Activated CD4-positive, CD25-positive, alpha-beta regulatory T cell treated with anti-CD3 and anti-CD28 coated beads, Interleukin-2, amount 50 U/mL, for 72 hours (primary cell): Measurements from ENCODE around the gene GGT1.
"Not testable (repeated sequence)": the region's sequence is repeated elsewhere in the genome, so short reads cannot be mapped to it uniquely, and the experiment has no call there.

Experiments
- DNase-seq: peaks from one replicate; pipeline ENCODE4 v3.0.0; 2021

GGT1 gene

GRCh38 chr22:24584166-24584790 lies 18.7 kb upstream of the GGT1 start:
- no peak for DNase-seq

GRCh38 chr22:24584871-24585411 lies 18.1 kb upstream of the GGT1 start:
- DNase-seq: no peak

GRCh38 chr22:24585461-24585860 lies 17.5 kb upstream of the GGT1 start:
- no peak for DNase-seq

- DNase-seq: no peak
Observed at GRCh38 chr22:24585927-24586546, 17.0 kb upstream of the GGT1 start.

DNA sequence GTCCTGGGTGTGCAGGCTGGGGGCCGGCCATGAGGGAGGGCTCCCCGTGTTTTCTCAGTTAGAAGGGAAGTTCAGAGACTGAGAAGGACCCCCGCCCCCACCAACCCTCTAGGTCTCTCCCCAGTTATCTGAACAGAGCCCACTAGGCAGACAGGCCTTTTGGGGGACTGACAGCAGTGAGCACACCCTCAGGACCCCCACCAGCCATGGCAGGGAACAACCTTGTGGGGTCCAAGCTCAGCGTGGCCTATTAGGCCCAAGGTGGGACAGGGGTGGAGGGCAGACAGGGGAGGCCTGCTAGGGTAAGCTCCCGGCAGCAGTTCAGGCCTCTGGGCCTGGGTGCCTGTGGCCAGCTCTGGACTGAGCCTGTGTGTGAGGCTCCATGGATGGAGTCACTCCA lies 15.7 kb upstream of the GGT1 start:
- no peak for DNase-seq

- DNase-seq: no peak
Observed at GRCh38 chr22:24587948-24588347, 15.0 kb upstream of the GGT1 start.

- DNase-seq: no peak
Observed at GRCh38 chr22:24588381-24588756, 14.6 kb upstream of the GGT1 start.

DNA sequence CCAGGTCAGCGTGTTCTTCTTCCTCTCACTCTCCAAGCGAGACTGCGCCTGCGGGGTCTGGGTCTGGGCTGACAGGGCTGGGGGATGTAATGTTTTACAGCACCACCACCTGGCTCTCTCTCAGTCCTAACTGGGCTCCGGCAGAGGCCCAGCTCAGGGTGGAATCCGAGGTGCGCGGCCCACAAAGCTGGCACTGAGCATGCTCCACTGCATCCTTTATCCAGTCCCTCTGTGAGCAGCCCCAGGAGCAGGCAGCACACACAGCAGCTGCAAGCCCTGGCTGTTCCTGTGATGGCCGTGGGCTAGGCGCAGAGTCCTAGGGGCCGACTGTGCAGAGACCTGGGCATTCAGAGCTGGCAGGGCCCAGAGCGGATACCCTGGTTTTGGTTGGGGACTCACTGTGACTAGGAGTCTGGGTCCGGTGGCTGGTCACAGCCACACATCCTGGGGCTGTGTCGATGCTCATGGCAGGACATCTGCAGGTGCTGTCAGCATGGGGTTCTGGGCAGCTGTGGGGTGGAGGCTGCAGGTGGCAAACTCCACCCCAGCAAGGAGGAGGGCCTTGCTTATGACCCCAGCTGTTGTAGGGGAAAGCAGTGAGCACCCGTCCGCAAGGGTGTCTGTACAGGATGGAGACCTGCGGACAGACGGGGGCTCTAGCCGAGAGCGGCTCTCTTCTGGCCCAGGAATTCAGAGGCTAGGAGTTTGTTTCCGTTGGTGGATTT lies 14.1 kb upstream of the GGT1 start:
- no peak for DNase-seq

GRCh38 chr22:24589518-24590030 lies 13.4 kb upstream of the GGT1 start:
- no peak for DNase-seq

DNA sequence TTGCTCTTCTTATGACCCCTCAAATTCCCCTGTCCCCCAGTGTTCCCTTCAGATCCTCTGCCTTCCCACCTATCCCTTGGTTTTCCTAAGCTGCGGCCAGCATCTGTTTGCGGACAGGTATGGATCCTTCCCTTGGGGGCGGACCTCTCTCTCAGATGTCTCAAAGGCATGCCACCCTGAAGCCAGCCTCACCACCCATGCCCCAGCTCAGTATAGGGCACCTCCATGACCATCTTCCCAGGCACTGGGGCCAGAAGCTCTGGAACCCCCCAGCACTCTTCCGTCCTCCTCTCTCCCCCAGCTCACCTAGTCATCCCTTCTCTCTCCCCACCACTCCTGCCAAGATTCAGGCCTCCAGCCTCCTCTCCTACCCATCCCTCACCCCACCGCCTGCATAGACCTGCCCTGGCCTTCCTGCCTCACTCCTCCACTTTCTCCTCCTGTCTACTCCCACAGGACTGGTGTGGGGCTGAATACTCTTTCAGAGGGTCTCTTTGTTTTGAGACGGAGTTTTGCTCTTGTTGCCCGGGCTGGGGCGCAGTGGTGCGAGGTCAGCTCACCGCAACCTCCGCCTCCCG lies 12.3 kb upstream of the GGT1 start:
- DNase-seq: no peak

- DNase-seq: no peak
Observed at GRCh38 chr22:24591286-24591830, 11.6 kb upstream of the GGT1 start.

- no peak for DNase-seq
Observed at GRCh38 chr22:24592058-24592850, 10.7 kb upstream of the GGT1 start.

- DNase-seq: no peak
Observed at GRCh38 chr22:24592851-24593558, 10.0 kb upstream of the GGT1 start, which contains the start of gene LRRC75B. TSS of gene LRRC75B (minus strand) at chr22:24593073. CDS start at chr22:24593039, 34 bp downstream.

DNA sequence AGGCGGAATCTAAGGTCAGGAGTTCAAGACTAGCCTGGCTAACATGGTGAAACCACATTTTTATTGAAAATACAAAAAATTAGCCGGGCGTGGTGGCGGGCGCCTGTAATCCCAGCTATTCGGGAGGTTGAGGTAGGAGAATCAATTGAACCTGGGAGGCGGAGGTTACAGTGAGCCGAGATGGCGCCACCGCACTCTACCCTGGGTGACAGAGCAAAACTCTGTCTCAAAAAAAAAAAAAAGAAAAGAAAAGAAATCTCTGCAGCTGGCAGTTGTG lies 9.5 kb upstream of the GGT1 start:
- DNase-seq: not testable (repeated sequence)

DNA sequence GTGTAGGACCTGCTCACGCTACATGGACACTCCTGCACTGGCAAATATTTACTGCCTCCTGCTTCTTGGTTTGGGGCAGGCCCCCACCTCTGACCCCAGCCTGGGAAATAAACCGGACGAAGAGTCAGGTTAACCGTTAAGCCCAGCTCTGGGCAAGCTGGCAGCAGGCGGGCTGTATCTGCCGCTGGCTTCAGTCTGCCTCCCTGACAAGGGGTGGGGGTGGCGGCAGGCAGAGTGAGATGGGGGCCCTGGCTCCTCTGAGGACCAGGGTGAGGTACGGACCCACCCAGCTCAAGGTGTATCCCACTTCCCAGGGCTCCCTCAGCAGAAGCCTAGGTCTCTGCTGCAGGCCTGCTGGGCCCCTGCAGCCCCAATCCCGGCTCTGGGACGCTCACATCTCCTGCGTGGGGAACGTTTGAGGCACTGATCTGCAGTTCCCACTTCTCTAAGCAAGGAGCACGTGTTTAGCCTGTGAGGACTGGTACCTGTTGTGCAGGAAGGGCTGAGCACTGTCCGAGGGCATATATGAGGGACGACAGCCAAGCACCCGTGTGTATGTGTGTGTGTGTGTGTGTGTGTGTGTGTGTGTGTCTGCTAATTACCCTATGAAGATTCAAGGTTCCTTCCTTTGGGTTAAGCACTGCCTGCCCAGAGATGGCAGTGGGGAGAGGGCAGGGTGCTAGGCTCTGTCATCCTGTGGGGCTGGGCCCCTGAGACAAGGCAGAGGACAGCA lies 9.0 kb upstream of the GGT1 start:
- no peak for DNase-seq

DNA sequence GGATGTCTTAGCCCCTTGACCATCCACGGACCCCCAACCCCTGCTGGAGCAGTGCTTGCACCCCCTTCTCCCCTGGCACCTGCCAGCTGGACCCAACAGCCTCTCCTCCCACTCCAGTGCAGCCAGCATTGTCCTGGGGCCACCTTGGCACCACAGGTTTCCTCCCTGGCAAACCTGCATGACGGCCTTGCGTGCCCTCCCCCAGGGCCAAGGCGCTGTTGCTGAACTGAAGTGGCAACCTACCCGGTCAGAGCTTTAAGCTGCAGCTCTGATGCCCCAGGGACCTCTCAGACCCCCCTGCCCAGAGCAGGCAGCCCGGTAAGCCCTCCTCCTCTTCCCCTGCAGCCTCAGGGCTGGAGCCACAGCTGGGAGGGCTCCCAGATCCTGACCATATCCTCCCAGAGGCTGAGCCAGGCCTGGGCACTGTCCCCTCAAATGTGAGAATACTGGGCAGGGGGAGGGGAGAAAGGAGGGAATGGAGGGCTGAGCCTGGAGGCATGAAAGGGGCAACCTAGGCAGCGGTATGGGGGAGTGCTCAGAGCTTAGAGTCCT lies 8.3 kb upstream of the GGT1 start:
- no peak for DNase-seq

- no peak for DNase-seq
Observed at GRCh38 chr22:24595228-24595627, 7.8 kb upstream of the GGT1 start.

- no peak for DNase-seq
Observed at GRCh38 chr22:24595863-24596262, 7.1 kb upstream of the GGT1 start.

DNA sequence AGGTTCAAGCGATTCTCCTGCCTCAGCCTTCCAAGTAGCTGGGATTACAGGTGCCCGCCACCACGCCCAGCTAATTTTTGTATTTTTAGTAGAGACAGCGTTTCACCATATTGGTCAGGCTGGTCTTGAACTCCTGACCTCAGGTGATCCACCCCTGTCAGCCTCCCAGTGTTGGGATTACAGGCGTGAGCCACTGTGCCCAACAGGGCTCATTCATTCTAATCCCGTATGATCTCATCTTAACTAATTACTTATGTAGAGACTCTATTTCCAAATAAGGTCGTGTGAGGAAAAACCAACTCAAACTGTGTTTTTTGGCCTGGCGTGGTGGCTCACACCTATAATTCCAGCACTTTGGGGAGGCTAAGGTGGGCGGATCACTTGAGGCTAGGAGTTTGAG lies 5.9 kb upstream of the GGT1 start:
- DNase-seq: not testable (repeated sequence)

DNA sequence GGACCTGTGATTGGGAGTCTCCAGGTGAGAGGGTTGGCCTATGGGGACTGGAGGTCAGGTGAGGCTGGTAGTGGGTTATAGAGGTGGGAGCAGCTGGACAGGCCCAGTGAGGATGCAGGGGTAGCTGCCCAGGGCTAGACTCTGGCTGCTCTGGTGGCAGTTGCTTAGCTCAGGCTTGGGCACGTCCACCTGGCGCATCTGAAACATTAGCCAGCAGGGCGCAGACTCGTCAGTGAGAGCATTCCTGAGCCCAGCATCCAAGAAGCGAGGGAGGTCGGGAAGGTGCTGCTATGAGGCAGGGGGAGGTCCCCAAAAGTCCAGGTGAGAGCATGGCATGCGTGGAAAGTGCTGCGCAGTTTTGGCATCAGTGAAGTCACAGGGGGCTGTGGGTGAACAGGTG lies 3.5 kb upstream of the GGT1 start:
- DNase-seq: no peak
